Stimulated activated CD8-positive, alpha-beta memory T cell treated with anti-CD3 and anti-CD28 coated beads, Interleukin-12 subunit alpha, Interleukin-12 subunit beta, amount 100 ng/mL, for 4 hours (primary cell): ENCODE measurements around the gene CCK.

ENCODE experiments used
- DNase-seq: peaks from one replicate; pipeline ENCODE4 v3.0.0-alpha.2; 2020; ENCODE audit warnings: low read depth

CCK gene

DNA sequence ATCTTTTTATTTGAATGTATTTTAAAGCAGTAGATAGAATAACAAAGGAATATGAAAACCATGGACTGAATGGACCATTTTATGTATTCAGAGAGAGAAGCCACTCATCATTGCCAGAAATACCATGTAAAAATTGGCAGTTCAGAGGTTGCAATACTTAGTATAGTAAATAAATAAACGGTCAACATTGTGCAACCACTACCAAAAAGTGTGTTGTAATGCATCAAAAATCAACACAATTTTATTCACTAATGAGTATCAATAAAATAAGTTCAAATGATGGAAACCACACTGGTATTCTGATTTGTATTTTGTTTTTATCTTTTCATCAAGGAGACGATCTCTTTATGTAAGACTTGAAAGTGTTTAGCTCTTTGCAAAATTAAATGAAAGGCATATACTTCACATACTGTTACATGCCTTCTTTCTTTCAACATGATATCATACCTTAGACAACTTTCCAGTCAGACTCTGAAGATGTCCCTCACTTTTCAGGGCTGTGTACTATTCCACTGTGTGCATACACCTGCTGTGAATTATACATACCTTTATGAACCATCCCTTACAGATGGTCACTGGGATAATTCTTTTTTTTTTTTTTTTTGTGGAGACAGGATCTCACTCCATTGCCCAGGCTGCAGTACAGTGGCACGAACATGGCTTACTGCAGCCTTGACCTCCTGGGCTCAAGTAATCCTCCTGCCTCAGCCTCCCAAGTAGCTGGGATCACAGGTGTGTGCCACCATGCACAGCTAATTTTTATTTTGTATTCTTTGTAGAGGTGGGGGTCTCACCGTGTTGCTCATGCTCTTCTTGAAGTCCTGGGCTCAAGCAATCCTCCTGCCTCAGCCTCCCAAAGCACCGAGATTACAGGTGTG is 40.3 kb downstream of the CCK start:
- no peak for DNase-seq

- DNase-seq = no peak
These were observed 41.1 kb downstream of the CCK start for GRCh38 chr3:42224658-42225421.

DNA sequence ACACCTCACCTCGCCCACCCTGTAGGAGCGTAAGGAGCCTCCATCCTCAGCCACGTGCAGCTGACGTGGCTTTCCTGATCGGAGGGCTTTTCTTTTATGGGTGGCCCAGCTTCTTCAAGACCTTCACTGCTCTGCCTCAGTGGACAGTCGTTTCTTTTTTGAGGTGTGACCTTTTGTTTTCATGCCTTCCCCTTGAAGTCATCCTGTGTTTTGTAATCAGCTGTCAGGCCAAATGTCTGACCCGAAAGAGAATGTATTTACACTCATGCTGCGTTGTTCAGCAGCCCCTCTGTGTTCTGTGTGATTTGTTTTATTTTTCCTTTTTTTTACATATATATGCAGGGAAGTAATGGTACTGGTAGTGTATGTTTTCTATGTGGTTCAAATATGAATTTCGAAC is 41.8 kb downstream of the CCK start:
- DNase-seq = no peak

- DNase-seq = no peak
These were observed 42.9 kb downstream of the CCK start for GRCh38 chr3:42222942-42223693.

GRCh38 chr3:42220436-42221121 is 45.4 kb downstream of the CCK start:
- no peak for DNase-seq

- DNase-seq = no peak
These were observed 49.1 kb downstream of the CCK start for GRCh38 chr3:42216931-42217333.

- no peak for DNase-seq
These were observed 49.7 kb downstream of the CCK start for GRCh38 chr3:42216302-42216701.

- DNase-seq = no peak
These were observed 51.3 kb downstream of the CCK start for GRCh38 chr3:42214565-42215283.

DNA sequence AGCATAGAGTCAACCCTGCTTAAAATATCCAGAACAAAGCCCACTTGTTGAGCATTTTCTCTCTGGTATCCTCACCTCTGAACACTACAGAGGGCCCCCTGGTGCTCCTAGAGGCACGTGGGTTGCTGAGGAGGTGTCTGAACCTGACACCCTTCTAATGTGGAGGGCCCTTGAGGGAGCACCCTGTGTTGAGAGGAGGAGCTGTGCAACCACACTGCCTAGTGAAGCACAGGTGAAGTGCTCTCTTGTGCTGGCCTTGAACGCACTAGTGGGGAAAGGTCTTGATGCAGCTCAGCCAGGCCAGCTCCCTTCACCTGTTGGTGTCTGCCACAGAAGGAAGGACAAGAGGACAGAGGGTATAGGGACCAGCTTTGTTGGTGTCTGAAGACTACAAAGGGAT is 51.9 kb downstream of the CCK start:
- no peak for DNase-seq

GRCh38 chr3:42213417-42213816 is 52.6 kb downstream of the CCK start:
- no peak for DNase-seq

- no peak for DNase-seq
These were observed 55.3 kb downstream of the CCK start for GRCh38 chr3:42210726-42211125.

- DNase-seq = no peak
These were observed 56.1 kb downstream of the CCK start for GRCh38 chr3:42209917-42210316.
